ENCODE measurements around the gene SH2D3C.

Gene SH2D3C

DNA sequence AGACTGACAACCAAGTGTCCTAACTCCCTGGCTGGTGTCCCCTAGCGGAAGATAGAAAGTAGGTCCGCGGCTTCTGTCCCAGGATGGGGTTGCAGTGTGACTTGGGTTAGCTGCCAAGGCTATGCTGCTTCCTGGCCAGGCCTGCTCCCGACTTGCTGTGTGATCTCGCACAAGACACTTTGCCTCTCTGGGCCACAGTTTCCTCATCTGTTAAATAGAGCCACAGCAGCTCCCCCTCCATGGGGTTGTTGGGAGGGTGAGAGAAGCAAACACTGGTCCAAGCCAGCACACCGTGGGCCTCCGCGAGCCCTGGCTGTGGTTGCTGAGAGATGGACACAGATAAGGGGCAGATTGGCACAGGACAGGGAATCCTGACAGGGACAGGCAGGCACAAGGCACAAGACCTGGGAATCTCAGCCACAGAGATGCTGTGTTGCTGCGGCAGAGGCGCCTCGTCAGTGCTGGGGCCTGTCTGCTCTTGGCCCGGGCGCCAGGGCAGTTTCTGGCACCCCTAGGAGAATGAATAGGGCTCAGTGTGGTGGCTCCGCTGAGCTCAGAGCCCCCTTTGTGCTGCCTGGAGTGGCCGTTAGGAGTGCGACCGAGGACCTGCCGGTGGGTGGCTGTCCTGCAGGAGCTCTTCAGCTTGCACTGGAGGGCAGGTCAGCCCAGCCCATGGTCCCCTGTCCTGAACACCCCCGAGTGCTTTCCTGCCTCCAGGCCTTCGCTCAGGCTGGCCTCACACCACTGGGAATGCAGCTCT, 1.8 kb upstream of the SH2D3C start:
- Histone ChIP-seq H3K27ac (ENCODE audit: low read depth, low read length) (peak overlapping the region; percentile 96), H3K4me2 (ENCODE audit: low read depth, low read length, poor library complexity, severe bottlenecking) (no peak overlapping the region)

DNA sequence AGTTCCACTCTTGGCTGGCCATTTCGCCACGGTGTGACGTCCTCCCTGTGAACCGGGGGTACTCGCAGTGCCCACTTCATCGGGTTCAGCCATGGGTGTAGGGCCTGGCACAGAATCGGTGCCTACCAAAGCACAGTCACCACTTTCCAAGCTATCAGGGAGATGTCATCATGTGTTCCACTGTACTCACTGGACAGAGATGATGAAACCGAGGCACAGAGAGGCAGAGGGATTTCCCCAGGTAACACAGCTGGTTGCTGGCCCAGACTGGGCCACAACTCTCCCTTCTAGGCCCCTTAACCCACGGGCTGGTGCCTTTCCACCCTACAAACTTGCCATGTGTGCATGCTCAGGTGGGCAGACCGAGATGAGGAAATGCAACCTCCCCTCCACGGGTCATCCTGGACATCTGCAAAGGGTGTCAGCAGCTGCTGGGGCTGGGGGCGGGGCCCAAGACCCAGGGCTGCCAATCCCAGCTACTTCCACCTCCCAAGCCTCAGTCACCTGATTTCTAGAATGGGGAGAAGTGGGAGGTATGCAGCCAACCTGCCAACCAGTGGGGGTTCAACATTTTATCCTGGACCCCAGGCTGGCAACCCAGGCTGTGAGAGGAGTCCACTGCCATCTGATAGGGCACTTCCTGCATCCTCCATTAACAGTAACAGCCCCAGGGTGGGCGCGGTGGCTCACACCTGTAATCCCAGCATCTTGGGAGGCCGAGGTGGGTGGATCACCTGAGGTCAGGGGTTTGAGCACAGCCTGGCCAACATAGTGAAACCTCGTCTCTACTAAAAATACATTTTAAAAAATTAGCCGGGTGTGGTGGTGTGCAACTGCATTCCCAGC, 893 bp upstream of the SH2D3C start:
- peak overlapping the region; percentile 80 for H3K4me3 ChIP-seq (ENCODE audit: insufficient read depth, low read length, poor library complexity, severe bottlenecking)
- H2AFZ ChIP-seq (ENCODE audit: low read depth, low read length, severe bottlenecking), result no peak overlapping the region
- peak overlapping the region; percentile 89 for H3K9ac ChIP-seq (ENCODE audit: low read length)
- H4K20me1 ChIP-seq (ENCODE audit: low read depth, low read length), result no peaks in the 10 kb centered on the region
- H3K79me2 ChIP-seq (ENCODE audit: insufficient read depth, low read length), result peaks cover 13% of the 10 kb centered on the region
- no peak for TF ChIP-seq CTCF (IDR thresholded peaks at IDR 0.05; ENCODE audit: insufficient read depth, low read length, poor library complexity, severe bottlenecking)
- TF ChIP-seq EZH2phosphoT487 (conservative IDR thresholded peaks at IDR 0.05; ENCODE audit: low read length), result no peak
- H3K27me3 ChIP-seq (ENCODE audit: low read length), result no peaks in the 10 kb centered on the region
- peaks cover 48% of the 10 kb centered on the region for H3F3A ChIP-seq (ENCODE audit: insufficient read depth)
- no peaks in the 10 kb centered on the region for H3K9me2 ChIP-seq (replicated peaks; ENCODE audit: insufficient read depth, low read length)
- no peaks in the 10 kb centered on the region for H3K9me3 ChIP-seq (ENCODE audit: insufficient read depth, low read length)
- peak overlapping the region; percentile 90 for H3K4me2 ChIP-seq (ENCODE audit: low read depth, low read length, poor library complexity, severe bottlenecking)
- peak overlapping the region; percentile 96 for H3K27ac ChIP-seq (ENCODE audit: low read depth, low read length)
- no peaks in the 10 kb centered on the region for H3K36me3 ChIP-seq (ENCODE audit: low read length)

More for the DNA sequence above, 1.8 kb upstream of the SH2D3C start:
- H2AFZ ChIP-seq (ENCODE audit: low read depth, low read length, severe bottlenecking), result no peak overlapping the region
- H3K4me3 ChIP-seq (ENCODE audit: insufficient read depth, low read length, poor library complexity, severe bottlenecking), result no peak overlapping the region
- peaks cover 48% of the 10 kb centered on the region for H3F3A ChIP-seq (ENCODE audit: insufficient read depth)
- no peaks in the 10 kb centered on the region for H4K20me1 ChIP-seq (ENCODE audit: low read depth, low read length)
- no peaks in the 10 kb centered on the region for H3K27me3 ChIP-seq (ENCODE audit: low read length)
- H3K79me2 ChIP-seq (ENCODE audit: insufficient read depth, low read length), result peaks cover 13% of the 10 kb centered on the region
- H3K9me2 ChIP-seq (replicated peaks; ENCODE audit: insufficient read depth, low read length), result no peaks in the 10 kb centered on the region
- no peak overlapping the region for H3K9ac ChIP-seq (ENCODE audit: low read length)
- no peaks in the 10 kb centered on the region for H3K9me3 ChIP-seq (ENCODE audit: insufficient read depth, low read length)
- no peaks in the 10 kb centered on the region for H3K36me3 ChIP-seq (ENCODE audit: low read length)
- TF ChIP-seq CTCF (IDR thresholded peaks at IDR 0.05; ENCODE audit: insufficient read depth, low read length, poor library complexity, severe bottlenecking) (no peak), EZH2phosphoT487 (conservative IDR thresholded peaks at IDR 0.05; ENCODE audit: low read length) (no peak)

GRCh38 chr9:127777368-127777980, 992 bp downstream of the SH2D3C start:
- Histone ChIP-seq H4K20me1 (ENCODE audit: low read depth, low read length) (no peaks in the 10 kb centered on the region), H3K4me2 (ENCODE audit: low read depth, low read length, poor library complexity, severe bottlenecking) (peak overlapping the region; percentile 90), H3K4me3 (ENCODE audit: insufficient read depth, low read length, poor library complexity, severe bottlenecking) (peak overlapping the region; percentile 80), H2AFZ (ENCODE audit: low read depth, low read length, severe bottlenecking) (no peak overlapping the region), H3K27ac (ENCODE audit: low read depth, low read length) (peak overlapping the region; percentile 96), H3K9me3 (ENCODE audit: insufficient read depth, low read length) (no peaks in the 10 kb centered on the region), H3K9me2 (replicated peaks; ENCODE audit: insufficient read depth, low read length) (no peaks in the 10 kb centered on the region), H3F3A (ENCODE audit: insufficient read depth) (peaks cover 41% of the 10 kb centered on the region), H3K36me3 (ENCODE audit: low read length) (no peaks in the 10 kb centered on the region), H3K9ac (ENCODE audit: low read length) (peak overlapping the region; percentile 89), H3K27me3 (ENCODE audit: low read length) (no peaks in the 10 kb centered on the region), H3K79me2 (ENCODE audit: insufficient read depth, low read length) (peaks cover 13% of the 10 kb centered on the region)
- no peak for TF ChIP-seq CTCF (IDR thresholded peaks at IDR 0.05; ENCODE audit: insufficient read depth, low read length, poor library complexity, severe bottlenecking)
- no peak for TF ChIP-seq EZH2phosphoT487 (conservative IDR thresholded peaks at IDR 0.05; ENCODE audit: low read length)

Measured in SU-DHL-6 (cell line).